OCI-LY7 (cell line): ENCODE measurements around the gene WRAP73.

ENCODE experiments used
- CTCF ChIP-seq: fragments of 200-600 bp; sonication (generic); conservative IDR thresholded peaks from 2 replicates; pipeline ENCODE4 v1.5.1; 2014; ENCODE audit warnings: mild to moderate bottlenecking, antibody characterized with exemption, low read length, moderate library complexity, mixed read lengths
- EZH2phosphoT487 ChIP-seq: fragments of 200-600 bp; sonication (generic); IDR thresholded peaks from 2 replicates; pipeline ENCODE4 v1.6.1; 2018; ENCODE audit warnings: low read depth, borderline replicate concordance, mild to moderate bottlenecking, mixed run types, antibody characterized with exemption, low read length, moderate library complexity, mixed read lengths

- TF ChIP-seq CTCF (no peak), EZH2phosphoT487 (no peak)
These were observed 15.7 kb downstream of the WRAP73 start for GRCh38 chr1:3634059-3634800.
